Astrocyte (in vitro differentiated cells and primary cell): ENCODE measurements around the gene KIAA1217.

Experiments used
- CTCF ChIP-seq: IDR thresholded peaks from 2 replicates; pipeline ENCODE4 v1.5.1; 2011; ENCODE audit warnings: low read depth, mild to moderate bottlenecking, inconsistent platforms, low read length, moderate library complexity; ENCODE audit not compliant: insufficient read depth
- EZH2 ChIP-seq: IDR thresholded peaks from 2 replicates; pipeline ENCODE4 v1.6.1; 2012; ENCODE audit warnings: mild to moderate bottlenecking, low read length, inconsistent platforms; ENCODE audit not compliant: insufficient read depth

GRCh38 chr10:24331457-24331856, 122.5 kb downstream of the KIAA1217 start:
- TF ChIP-seq CTCF (no peak), EZH2 (no peak)
